ENCODE measurements around the gene PDPR. TPM values are rescaled to one million over a fixed set of nuclear protein-coding genes. Genes with fewer than 3 reads are reported as not detected.
"Not testable (repeated sequence)": the region's sequence is repeated elsewhere in the genome, so short reads cannot be mapped to it uniquely, and the experiment has no call there.

The PDPR gene
- total RNA-seq, 2 donors from 2014 or later = 17.2 to 50.4 TPM

DNA sequence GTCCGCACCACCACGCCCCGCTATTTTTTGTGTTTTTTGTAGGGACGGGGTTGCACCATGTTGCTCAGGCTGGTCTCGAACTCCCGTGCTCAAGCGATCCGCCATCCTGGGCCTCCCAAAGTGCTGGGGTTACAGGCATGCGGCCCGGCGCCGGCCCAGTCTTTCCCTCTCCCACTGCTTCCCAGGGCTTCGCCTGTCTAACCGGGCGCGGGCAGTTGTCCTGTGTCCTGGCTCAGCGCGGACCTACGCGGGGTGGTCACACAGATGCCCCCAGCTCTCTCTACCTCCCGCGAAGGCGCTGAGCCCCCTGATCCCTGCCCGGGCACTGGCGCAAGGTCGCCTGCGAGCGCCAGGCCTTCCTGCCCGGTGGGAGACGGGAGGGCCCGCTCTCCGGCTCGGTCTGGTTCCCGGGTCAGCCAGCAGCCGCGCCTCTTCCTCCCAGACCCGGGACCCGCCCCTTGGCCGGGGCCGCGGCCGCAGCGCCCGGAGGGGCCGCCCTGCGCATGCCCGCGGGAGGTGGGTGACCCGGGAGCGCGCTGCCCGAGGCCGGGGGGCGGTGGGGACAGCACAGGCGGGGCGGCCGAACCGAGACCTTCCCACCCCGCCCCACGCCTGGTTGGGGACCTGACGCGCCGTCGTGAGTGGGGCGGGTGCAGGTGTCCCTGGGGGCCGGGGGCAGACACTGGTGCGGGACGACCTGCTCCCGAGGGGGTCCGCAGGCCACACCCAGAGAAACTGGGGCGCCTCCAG, 73.9 kb downstream of the PDPR start:
- H3K4me1 ChIP-seq (replicated peaks); H3K27me3 ChIP-seq (replicated peaks; ENCODE audit: insufficient read depth); H3K9me3 ChIP-seq; H3K36me3 ChIP-seq; intact Hi-C loops (cut with DNase I); DNase-seq (ENCODE audit: low spot score): not testable (repeated sequence)
- Histone ChIP-seq H3K27ac (peak overlapping the region; percentile 39 to 62), H3K4me3 (peak overlapping the region; percentile 21 to 38)
- 34% methylated on average over 10 of the region's 71 CpGs for WGBS

DNA sequence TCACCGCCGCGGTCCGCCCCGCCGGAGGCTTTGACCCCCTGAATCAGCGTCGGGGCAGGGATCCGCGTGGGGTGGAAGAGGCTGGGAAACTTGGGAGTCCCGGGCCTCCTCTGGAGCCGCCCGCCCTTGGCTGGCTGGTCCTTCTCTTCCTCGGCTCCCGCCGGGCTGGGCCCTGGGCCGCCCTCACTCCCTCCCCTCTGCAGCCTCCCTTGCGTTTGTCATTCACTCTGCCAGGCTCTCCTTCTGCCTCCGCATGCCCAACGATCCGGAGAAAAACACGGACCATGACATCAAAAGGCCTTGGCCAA, 74.4 kb downstream of the PDPR start:
- H3K4me3 ChIP-seq = peak overlapping the region; percentile 21 to 38
- intact Hi-C loops (cut with DNase I); H3K9me3 ChIP-seq; DNase-seq (ENCODE audit: low spot score); H3K4me1 ChIP-seq (replicated peaks); H3K36me3 ChIP-seq; H3K27me3 ChIP-seq (replicated peaks; ENCODE audit: insufficient read depth): not testable (repeated sequence)
- H3K27ac ChIP-seq = peak overlapping the region; percentile 39 to 62
- WGBS = 0% methylated on average over 16 of the region's 22 CpGs

DNA sequence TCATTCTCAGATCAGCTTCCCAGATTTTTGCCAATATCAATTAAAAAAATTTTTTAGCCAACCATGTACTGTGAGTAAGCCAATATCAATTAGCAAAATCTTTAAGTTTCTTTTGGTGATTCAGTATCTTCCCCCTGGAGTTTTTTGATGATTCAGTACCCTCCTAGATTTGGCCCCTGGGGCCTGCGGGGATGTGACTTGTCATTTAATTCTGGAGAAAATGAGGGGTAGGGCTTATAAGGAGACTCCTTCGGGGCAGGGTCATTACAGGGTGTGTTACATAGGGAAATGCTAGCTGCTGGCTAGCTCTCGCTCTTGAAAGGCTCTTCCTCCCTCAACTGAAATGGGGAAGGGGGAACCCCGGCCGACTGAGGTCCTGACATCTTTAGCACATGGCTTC, 76.4 kb downstream of the PDPR start:
- DNase-seq (ENCODE audit: low spot score); H3K4me1 ChIP-seq (replicated peaks); H3K27ac ChIP-seq; H3K4me3 ChIP-seq; H3K27me3 ChIP-seq (replicated peaks; ENCODE audit: insufficient read depth); intact Hi-C loops (cut with DNase I); H3K9me3 ChIP-seq; H3K36me3 ChIP-seq: not testable (repeated sequence)
- no CpG with 5 or more reads among the region's 5 CpGs for WGBS

DNA sequence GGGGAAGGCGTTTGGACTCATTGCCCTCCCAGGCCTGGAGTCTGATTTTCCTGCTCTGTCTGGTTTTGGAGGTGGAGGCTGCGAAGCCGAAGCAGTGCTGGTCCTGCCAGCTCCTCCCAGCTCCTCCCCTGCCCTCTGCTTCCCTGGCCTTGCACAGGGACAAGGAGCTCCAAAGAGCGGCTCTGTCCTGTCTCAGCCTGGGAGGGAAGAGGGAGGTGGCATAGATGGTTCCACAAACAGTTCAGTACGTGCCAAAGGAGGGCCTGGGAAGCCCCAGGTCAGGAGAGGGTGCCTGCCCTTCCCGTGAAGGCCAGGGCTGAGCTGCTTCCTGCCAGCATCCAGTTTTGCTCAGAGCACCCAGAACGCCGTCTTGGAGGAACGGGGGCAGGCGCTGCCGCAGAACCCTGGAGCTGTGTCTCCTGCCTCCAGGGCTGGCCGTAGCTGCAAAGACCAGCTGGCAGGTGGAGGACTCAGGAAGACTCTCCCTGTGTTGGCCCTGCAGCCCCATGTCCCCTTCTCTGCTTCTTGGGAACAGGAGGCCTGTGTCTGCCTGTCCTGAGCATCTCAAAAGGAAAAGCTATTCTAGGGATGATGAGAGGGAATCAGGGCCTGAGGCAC, 82.7 kb downstream of the PDPR start:
- H3K27me3 ChIP-seq (replicated peaks; ENCODE audit: insufficient read depth); intact Hi-C loops (cut with DNase I); H3K9me3 ChIP-seq; H3K27ac ChIP-seq; H3K36me3 ChIP-seq; H3K4me3 ChIP-seq; DNase-seq (ENCODE audit: low spot score); H3K4me1 ChIP-seq (replicated peaks): not testable (repeated sequence)
- WGBS = 36% methylated on average over 5 of the region's 12 CpGs

DNA sequence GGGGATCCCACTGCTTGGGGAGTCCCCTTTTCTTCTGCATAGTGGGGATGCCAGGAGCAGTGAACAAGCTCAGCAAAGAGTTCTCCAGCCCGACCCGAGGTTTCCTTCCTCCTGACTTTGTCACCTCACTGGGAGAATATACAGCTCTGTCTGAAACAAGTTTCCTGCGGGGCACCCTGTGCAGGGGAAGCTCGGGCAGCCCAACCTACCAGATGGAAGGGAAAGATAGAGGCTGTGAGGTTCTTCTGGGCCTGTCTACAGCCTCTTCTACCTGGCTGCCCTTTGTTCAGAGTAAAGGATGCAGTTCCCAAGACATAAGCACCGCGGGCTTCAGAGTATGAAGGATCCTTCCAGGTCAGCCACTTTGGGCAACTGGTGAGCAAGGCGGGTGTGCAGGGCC, 83.5 kb downstream of the PDPR start:
- H3K27ac ChIP-seq; H3K27me3 ChIP-seq (replicated peaks; ENCODE audit: insufficient read depth); DNase-seq (ENCODE audit: low spot score); H3K36me3 ChIP-seq; H3K9me3 ChIP-seq; intact Hi-C loops (cut with DNase I); H3K4me3 ChIP-seq; H3K4me1 ChIP-seq (replicated peaks): not testable (repeated sequence)
- 65% methylated on average over 7 of the region's 7 CpGs for WGBS

DNA sequence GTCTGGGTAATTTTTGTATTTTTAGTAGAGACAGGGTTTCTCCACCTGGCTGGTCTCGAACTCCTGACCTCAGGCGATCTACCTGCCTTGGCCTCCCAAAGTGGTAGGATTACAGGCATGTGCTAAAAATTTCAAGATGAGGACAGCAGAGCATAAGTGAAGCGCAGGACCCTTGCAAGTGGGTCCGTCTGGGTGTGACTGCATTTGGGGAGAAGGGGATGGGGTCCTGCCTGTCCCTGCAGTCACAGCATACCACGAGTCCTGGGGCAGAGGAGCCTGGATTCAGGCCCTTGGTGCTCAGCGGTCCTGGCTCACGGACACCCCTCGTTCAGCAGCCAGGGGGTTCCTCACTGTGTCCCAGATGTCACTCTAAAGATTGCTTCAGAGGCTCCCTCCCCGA, 84.1 kb downstream of the PDPR start:
- DNase-seq (ENCODE audit: low spot score); intact Hi-C loops (cut with DNase I): not testable (repeated sequence)

DNA sequence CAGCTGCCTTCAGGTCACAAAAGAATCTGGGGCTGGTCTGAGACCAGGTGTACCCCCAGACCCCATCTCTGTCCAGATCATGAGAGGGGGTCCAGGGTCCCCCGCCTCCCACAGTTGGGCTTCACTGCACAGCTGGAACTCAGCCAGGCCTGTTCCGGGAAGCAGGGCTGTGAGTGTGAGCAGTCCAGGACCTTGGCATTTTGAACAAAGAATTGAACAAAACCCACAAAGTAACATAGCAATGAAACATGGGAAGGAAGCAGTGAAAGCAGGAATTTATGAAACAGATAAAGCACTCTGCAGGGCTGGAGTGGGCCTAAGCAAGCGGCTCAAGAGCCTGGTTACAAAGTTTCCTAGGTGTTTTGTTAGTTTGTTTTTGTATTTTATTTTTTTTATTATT, 84.5 kb downstream of the PDPR start:
- intact Hi-C loops (cut with DNase I); H3K9me3 ChIP-seq; DNase-seq (ENCODE audit: low spot score); H3K36me3 ChIP-seq; H3K4me3 ChIP-seq; H3K27me3 ChIP-seq (replicated peaks; ENCODE audit: insufficient read depth); H3K27ac ChIP-seq; H3K4me1 ChIP-seq (replicated peaks): not testable (repeated sequence)
- WGBS = 57% methylated on average over 3 of the region's 3 CpGs

More for the DNA sequence above, 84.1 kb downstream of the PDPR start:
- 84% methylated on average over 7 of the region's 9 CpGs for WGBS
- H3K4me3 ChIP-seq; H3K4me1 ChIP-seq (replicated peaks); H3K9me3 ChIP-seq; H3K27me3 ChIP-seq (replicated peaks; ENCODE audit: insufficient read depth); H3K36me3 ChIP-seq; H3K27ac ChIP-seq: not testable (repeated sequence)

DNA sequence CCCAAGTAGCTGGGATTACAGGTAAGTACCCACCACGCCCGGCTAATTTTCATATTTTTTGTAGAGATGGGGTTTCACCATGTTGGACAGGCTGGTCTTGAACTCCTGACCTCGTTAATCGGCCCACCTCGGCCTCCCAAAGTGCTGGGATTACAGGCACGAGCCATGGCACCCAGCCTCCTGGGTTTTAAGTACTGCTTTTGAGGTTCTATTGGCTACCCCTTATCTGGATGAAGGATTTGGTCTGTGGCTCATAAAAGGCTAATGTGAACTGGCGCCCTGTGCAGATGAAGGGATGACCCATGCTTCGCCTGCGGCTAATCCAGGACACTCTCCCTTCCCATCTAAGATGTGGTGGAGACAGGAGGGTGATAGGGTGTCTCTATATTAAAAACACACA, 85.0 kb downstream of the PDPR start:
- H3K36me3 ChIP-seq; H3K27me3 ChIP-seq (replicated peaks; ENCODE audit: insufficient read depth); DNase-seq (ENCODE audit: low spot score); H3K27ac ChIP-seq; H3K4me1 ChIP-seq (replicated peaks); H3K9me3 ChIP-seq; H3K4me3 ChIP-seq; intact Hi-C loops (cut with DNase I): not testable (repeated sequence)
- 85% methylated on average over 9 of the region's 9 CpGs for WGBS

DNA sequence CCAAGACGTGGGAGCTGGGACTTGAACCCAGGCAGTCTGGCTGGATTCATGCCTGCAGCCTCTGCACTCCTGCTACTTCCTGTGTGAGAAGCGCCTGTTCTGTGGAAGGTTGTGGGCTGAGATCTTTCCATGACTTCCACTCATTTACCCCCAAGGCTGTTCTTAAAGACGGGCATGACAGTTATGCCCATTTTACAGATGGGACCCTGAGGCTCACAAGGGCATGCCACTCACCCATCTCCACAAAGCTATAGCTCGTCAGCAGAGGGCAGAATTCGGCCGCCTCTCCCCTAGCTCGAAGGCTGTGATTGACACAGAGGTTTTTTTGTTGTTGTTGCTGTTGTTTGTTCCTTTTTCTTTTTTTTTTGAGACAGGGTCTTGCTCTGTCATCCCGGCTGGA, 85.9 kb downstream of the PDPR start:
- DNase-seq (ENCODE audit: low spot score); H3K9me3 ChIP-seq; intact Hi-C loops (cut with DNase I); H3K4me3 ChIP-seq; H3K27me3 ChIP-seq (replicated peaks; ENCODE audit: insufficient read depth); H3K4me1 ChIP-seq (replicated peaks); H3K27ac ChIP-seq; H3K36me3 ChIP-seq: not testable (repeated sequence)
- WGBS = 88% methylated on average over 8 of the region's 8 CpGs

DNA sequence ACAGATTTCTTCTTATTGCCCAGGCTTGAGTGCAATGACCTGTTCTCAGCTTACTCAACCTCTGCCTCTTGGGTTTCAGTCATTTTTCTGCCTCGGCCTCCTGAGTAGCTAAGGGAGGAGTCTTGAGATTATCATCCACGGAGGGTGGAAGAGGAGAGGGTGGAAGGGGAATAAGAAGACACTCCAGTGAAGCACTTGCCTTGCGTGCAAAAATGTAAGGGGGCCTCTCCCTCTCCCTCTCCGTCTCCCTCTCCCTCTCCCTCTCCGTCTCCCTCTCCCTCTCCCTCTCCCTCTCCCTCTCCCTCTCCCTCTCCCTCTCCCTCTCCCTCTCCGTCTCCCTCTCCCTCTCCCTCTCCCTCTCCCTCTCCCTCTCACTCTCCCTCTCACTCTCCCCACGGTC, 89.4 kb downstream of the PDPR start:
- H3K4me1 ChIP-seq (replicated peaks); H3K27ac ChIP-seq; H3K4me3 ChIP-seq; H3K27me3 ChIP-seq (replicated peaks; ENCODE audit: insufficient read depth); DNase-seq (ENCODE audit: low spot score); intact Hi-C loops (cut with DNase I); H3K9me3 ChIP-seq; H3K36me3 ChIP-seq: not testable (repeated sequence)
- WGBS = 70% methylated on average over 6 of the region's 7 CpGs

DNA sequence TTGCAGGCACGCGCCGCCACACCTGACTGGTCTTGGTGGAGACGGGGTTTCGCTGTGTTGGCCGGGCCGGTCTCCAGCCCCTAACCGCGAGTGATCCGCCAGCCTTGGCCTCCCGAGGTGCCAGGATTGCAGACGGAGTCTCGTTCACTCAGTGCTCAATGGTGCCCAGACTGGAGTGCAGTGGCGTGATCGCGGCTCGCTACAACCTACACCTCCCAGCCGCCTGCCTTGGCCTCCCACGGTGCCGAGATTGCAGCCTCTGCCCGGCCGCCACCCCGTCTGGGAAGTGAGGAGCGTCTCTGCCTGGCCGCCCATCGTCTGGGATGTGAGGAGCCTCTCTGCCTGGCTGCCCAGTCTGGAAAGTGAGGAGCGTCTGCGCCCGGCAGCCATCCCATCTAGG, 89.9 kb downstream of the PDPR start:
- H3K9me3 ChIP-seq; H3K27ac ChIP-seq; H3K4me1 ChIP-seq (replicated peaks); H3K27me3 ChIP-seq (replicated peaks; ENCODE audit: insufficient read depth); H3K4me3 ChIP-seq; H3K36me3 ChIP-seq; DNase-seq (ENCODE audit: low spot score); intact Hi-C loops (cut with DNase I): not testable (repeated sequence)
- WGBS = 98% methylated on average over 25 of the region's 29 CpGs

DNA sequence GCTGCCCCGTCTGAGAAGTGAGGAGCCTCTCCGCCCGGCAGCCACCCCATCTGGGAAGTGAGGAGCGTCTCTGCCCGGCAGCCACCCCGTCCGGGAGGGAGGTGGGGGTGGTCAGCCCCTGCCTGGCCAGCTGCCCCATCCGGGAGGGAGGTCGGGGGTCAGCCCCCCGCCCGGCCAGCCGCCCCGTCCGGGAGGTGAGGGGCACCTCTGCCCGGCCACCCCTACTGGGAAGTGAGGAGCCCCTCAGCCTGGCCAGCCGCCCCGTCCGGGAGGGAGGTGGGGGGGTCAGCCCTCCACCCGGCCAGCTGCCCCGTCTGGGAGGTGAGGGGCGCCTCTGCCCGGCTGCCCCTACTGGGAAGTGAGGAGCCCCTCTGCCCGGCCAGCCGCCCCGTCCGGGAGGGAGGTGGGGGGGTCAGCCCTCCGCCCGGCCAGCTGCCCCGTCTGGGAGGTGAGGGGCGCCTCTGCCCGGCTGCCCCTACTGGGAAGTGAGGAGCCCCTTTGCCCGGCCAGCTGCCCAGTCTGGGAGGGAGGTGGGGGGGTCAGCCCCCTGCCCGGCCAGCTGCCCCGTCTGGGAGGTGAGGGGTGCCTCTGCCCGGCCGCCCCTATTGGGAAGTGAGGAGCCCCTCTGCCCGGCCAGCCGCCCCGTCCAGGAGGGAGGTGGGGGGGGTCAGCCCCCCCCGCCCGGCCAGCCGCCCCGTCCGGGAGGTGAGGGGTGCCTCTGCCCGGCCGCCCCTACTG, 90.7 kb downstream of the PDPR start:
- H3K27ac ChIP-seq; intact Hi-C loops (cut with DNase I); H3K9me3 ChIP-seq; H3K4me1 ChIP-seq (replicated peaks); H3K36me3 ChIP-seq; DNase-seq (ENCODE audit: low spot score); H3K27me3 ChIP-seq (replicated peaks; ENCODE audit: insufficient read depth); H3K4me3 ChIP-seq: not testable (repeated sequence)
- 96% methylated on average over 23 of the region's 46 CpGs for WGBS
